Midbrain (tissue), 1 donor: ENCODE measurements around the gene PRELID3B.
A peak's percentile ranks its signal among the peaks of the same experiment; 100 is the strongest.

Source experiments
- DNase-seq: peaks from one replicate; lab custom pipeline; 2025; lab: John Stamatoyannopoulos, UW

PRELID3B gene

GRCh38 chr20:58994390-58995159 is 48.0 kb downstream of the PRELID3B start:
- DNase-seq, result no peak

- no peak for DNase-seq
Observed at GRCh38 chr20:58993332-58994248, 49.0 kb downstream of the PRELID3B start.

GRCh38 chr20:58992911-58993310 is 49.7 kb downstream of the PRELID3B start:
- no peak for DNase-seq

- peak; percentile 24 for DNase-seq
Observed at GRCh38 chr20:58991715-58992114, 50.9 kb downstream of the PRELID3B start.

- DNase-seq, result no peak
Observed at GRCh38 chr20:58990651-58991445, 51.7 kb downstream of the PRELID3B start.

- DNase-seq, result no peak
Observed at GRCh38 chr20:58989196-58989595, 53.4 kb downstream of the PRELID3B start.

GRCh38 chr20:58988565-58988882 is 54.1 kb downstream of the PRELID3B start:
- no peak for DNase-seq

DNA sequence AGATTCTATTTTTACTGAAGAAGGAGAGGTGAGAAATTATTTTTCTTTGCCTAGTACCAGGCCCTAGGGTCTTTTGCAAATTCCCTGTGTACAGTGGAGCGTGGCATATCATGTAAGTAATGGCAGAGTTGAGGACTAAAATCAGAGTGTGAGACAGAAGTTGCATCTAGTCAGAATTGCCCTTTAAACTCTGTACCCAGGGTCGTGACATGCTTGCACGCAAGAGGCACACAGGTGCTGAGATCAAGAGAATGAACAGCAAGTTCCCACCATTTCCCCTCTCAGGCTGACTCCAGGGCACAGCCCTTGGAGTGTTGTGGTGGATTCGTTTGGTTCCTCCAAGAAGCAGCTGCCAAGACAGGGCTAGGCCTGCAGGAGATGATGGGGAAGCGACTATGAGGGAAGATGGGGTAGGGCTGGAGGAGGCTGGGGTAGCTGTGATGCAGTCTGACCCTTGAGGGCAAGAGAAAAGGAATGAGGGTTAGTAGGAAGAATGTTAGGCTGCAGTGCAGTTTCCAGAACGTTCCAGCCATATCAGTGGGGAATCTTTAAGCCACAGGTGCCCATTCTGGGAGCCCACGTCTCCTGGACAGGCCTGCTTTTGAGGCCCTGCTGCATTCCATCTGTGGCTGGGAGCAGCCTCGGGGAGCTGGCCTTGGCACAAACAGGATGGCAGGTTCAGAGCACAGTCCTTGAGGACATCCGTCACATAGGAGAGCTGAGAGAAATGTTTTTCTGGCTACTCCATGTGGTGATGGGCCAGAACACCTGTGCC is 54.6 kb downstream of the PRELID3B start:
- no peak for DNase-seq

- no peak for DNase-seq
Observed at GRCh38 chr20:58986968-58987517, 55.5 kb downstream of the PRELID3B start.

- DNase-seq, result no peak
Observed at GRCh38 chr20:58986286-58986967, 56.2 kb downstream of the PRELID3B start.

- DNase-seq, result no peak
Observed at GRCh38 chr20:58985656-58986055, 56.9 kb downstream of the PRELID3B start.

GRCh38 chr20:58984691-58985090 is 57.9 kb downstream of the PRELID3B start:
- no peak for DNase-seq
